Measurements from ENCODE around the gene DNTT. TPM values are rescaled to one million over a fixed set of nuclear protein-coding genes. Genes with fewer than 3 reads are reported as not detected.
A peak's percentile ranks its signal among the peaks of the same experiment; 100 is the strongest.

Gene DNTT
- total RNA-seq, 2 experiments from 2014 or later = 0.16 to 0.32 TPM

DNA sequence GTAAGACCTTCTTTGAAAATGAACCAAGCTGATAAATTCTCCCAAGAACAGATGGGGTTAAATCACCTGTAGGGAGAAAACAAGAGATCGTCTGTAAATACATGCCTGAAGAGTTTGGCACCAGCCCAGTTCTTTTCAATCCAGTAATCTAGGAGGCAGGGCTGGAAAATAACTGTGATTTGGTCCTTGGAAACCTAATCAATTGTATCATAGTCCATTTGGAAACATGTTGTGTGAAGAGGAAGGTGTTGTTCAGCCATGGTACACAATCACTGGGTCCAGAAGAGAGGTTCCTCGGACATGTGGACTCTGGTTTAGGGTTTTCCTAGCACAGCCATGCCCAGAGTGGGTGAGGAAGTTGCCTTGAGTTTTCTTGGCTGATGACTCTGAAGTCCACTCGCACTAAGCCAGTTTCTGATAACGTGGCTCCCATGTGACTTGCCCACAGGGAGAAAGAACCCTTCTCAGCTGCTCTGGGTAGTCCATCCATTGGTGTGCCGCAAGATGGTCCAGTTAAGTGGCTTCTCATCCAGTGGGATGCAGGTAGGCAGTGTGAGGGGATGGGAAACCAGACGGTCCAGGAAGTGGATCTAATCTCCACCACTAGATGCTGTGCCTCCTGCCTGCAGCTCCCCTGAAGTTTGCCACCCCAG is 38.0 kb upstream of the DNTT start:
- no peak for TF ChIP-seq EZH2phosphoT487 (IDR thresholded peaks at IDR 0.05; ENCODE audit: borderline replicate concordance, low read depth, low read length)
- TF ChIP-seq, protein P1, sequence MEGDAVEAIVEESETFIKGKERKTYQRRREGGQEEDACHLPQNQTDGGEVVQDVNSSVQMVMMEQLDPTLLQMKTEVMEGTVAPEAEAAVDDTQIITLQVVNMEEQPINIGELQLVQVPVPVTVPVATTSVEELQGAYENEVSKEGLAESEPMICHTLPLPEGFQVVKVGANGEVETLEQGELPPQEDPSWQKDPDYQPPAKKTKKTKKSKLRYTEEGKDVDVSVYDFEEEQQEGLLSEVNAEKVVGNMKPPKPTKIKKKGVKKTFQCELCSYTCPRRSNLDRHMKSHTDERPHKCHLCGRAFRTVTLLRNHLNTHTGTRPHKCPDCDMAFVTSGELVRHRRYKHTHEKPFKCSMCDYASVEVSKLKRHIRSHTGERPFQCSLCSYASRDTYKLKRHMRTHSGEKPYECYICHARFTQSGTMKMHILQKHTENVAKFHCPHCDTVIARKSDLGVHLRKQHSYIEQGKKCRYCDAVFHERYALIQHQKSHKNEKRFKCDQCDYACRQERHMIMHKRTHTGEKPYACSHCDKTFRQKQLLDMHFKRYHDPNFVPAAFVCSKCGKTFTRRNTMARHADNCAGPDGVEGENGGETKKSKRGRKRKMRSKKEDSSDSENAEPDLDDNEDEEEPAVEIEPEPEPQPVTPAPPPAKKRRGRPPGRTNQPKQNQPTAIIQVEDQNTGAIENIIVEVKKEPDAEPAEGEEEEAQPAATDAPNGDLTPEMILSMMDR (conservative IDR thresholded peaks at IDR 0.05; ENCODE audit: low read length) = no peak
- peak overlapping the region; percentile 93 for H3K4me2 ChIP-seq (ENCODE audit: low read length)
- BruUV-seq (replicated peaks) = no TSS peak
- ChIA-PET CTCF (ENCODE audit: unreplicated experiment) (interaction anchor here (1.0 kb wide), 1 partner anchor 25 kb away, joined by 3 read pairs; no protein-coding TSS in a partner anchor), POLR2A (interaction anchor here (0.5 to 2.4 kb wide), 7 partner anchors 11 to 41 kb away, joined by 3 to 19 read pairs (median 3); no protein-coding TSS in a partner anchor)
- peak overlapping the region; percentile 90 for H3K4me3 ChIP-seq (ENCODE audit: low read depth, low read length, poor library complexity, severe bottlenecking)
- peaks cover 94% of the 10 kb centered on the region for H3K36me3 ChIP-seq (ENCODE audit: insufficient read depth, low read length)
- peaks cover 50% of the 10 kb centered on the region for H4K20me1 ChIP-seq (ENCODE audit: insufficient read depth, low read length)
- H3K27ac ChIP-seq (ENCODE audit: low read depth, low read length, poor library complexity, severe bottlenecking) = peak overlapping the region; percentile 4
- H2AFZ ChIP-seq (ENCODE audit: low read length) = no peak overlapping the region
- no peaks in the 10 kb centered on the region for H3K9me2 ChIP-seq (ENCODE audit: insufficient read depth, low read length)
- H3K79me2 ChIP-seq (ENCODE audit: insufficient read depth, low read depth, low read length) = peaks cover 100% of the 10 kb centered on the region
- intact Hi-C loops (cut with micrococcal nuclease; ENCODE audit: unreplicated experiment) = no loop called here
- H3K9me3 ChIP-seq (ENCODE audit: low read length) = no peaks in the 10 kb centered on the region
- peaks cover 67% of the 10 kb centered on the region for H3K4me1 ChIP-seq (ENCODE audit: insufficient read depth, low read length, poor library complexity, severe bottlenecking)
- no peak for DNase-seq (ENCODE audit: low spot score)

DNA sequence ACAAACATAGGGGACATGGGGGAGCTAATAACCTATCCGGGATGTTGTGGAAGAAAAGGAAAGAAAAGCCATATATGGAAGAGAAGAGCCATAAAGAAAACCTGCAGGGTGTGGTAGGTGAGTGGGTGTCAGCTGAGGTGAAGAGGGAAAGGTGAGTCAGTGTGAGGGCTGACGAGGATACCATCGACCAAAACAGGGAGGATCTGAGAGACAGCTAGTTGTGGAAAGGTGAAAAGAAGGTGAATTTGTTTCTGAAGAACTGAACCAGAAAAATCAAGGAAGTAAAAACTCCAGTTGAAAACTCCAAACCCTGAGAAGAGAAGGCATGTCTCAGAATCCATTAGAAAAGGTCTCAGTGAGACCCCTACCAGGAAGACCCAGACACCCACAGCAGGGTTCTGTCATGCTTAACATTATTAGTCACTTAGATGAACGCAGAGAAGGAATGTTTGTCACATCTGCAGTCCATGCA is 37.0 kb upstream of the DNTT start:
- Histone ChIP-seq H3K4me3 (ENCODE audit: low read depth, low read length, poor library complexity, severe bottlenecking) (peak overlapping the region; percentile 90), H3K79me2 (ENCODE audit: insufficient read depth, low read depth, low read length) (peaks cover 100% of the 10 kb centered on the region), H4K20me1 (ENCODE audit: insufficient read depth, low read length) (peaks cover 50% of the 10 kb centered on the region), H3K9me3 (ENCODE audit: low read length) (no peaks in the 10 kb centered on the region), H2AFZ (ENCODE audit: low read length) (no peak overlapping the region), H3K36me3 (ENCODE audit: insufficient read depth, low read length) (peaks cover 84% of the 10 kb centered on the region), H3K4me1 (ENCODE audit: insufficient read depth, low read length, poor library complexity, severe bottlenecking) (peaks cover 64% of the 10 kb centered on the region), H3K9me2 (ENCODE audit: insufficient read depth, low read length) (no peaks in the 10 kb centered on the region), H3K4me2 (ENCODE audit: low read length) (peak overlapping the region; percentile 93), H3K27ac (ENCODE audit: low read depth, low read length, poor library complexity, severe bottlenecking) (peak overlapping the region; percentile 13)
- intact Hi-C loops (cut with micrococcal nuclease; ENCODE audit: unreplicated experiment) = no loop called here
- ChIA-PET POLR2A (interaction anchor here (0.5 to 2.4 kb wide), 9 partner anchors 12 to 1038 kb away, joined by 3 to 19 read pairs (median 4); no protein-coding TSS in a partner anchor), CTCF (ENCODE audit: unreplicated experiment) (interaction anchor here (1.0 kb wide), 1 partner anchor 24 kb away, joined by 3 read pairs; no protein-coding TSS in a partner anchor)
- TF ChIP-seq, protein P1 (conservative IDR thresholded peaks at IDR 0.05; ENCODE audit: low read length) = no peak
- TF ChIP-seq EZH2phosphoT487 (IDR thresholded peaks at IDR 0.05; ENCODE audit: borderline replicate concordance, low read depth, low read length) = no peak
- DNase-seq (ENCODE audit: low spot score) = no peak
- no TSS peak for BruUV-seq (replicated peaks)

Measured in OCI-LY7 (cell line).